GM12872 (cell line): ENCODE results near the gene SPTBN5.

Source experiments
- CTCF ChIP-seq: IDR thresholded peaks from 3 replicates; pipeline ENCODE4 v1.5.1; 2011; ENCODE audit warnings: low read depth, mild to moderate bottlenecking, low read length, moderate library complexity; ENCODE audit not compliant: insufficient read depth

The SPTBN5 gene

GRCh38 chr15:41887161-41887560, 6.7 kb downstream of the SPTBN5 start:
- no peak for TF ChIP-seq CTCF

GRCh38 chr15:41886741-41887140, 7.1 kb downstream of the SPTBN5 start:
- no peak for TF ChIP-seq CTCF

- no peak for TF ChIP-seq CTCF
Measured at GRCh38 chr15:41885841-41886240, 8.0 kb downstream of the SPTBN5 start.

GRCh38 chr15:41885321-41885720, 8.5 kb downstream of the SPTBN5 start:
- no peak for TF ChIP-seq CTCF

- TF ChIP-seq CTCF: no peak
Measured at GRCh38 chr15:41884458-41884857, 9.4 kb downstream of the SPTBN5 start.

- TF ChIP-seq CTCF: no peak
Measured at GRCh38 chr15:41883484-41883825, 10.4 kb downstream of the SPTBN5 start.

- no peak for TF ChIP-seq CTCF
Measured at GRCh38 chr15:41882689-41883483, 11.0 kb downstream of the SPTBN5 start.
